Measurements from ENCODE around the gene APOBEC3C. TPM values are rescaled to one million over a fixed set of nuclear protein-coding genes. Genes with fewer than 3 reads are reported as not detected.
"Not testable (repeated sequence)": the region's sequence is repeated elsewhere in the genome, so short reads cannot be mapped to it uniquely, and the experiment has no call there.

APOBEC3C gene
- total RNA-seq, 2 experiments from 2014 or later, result 147 to 176 TPM

DNA sequence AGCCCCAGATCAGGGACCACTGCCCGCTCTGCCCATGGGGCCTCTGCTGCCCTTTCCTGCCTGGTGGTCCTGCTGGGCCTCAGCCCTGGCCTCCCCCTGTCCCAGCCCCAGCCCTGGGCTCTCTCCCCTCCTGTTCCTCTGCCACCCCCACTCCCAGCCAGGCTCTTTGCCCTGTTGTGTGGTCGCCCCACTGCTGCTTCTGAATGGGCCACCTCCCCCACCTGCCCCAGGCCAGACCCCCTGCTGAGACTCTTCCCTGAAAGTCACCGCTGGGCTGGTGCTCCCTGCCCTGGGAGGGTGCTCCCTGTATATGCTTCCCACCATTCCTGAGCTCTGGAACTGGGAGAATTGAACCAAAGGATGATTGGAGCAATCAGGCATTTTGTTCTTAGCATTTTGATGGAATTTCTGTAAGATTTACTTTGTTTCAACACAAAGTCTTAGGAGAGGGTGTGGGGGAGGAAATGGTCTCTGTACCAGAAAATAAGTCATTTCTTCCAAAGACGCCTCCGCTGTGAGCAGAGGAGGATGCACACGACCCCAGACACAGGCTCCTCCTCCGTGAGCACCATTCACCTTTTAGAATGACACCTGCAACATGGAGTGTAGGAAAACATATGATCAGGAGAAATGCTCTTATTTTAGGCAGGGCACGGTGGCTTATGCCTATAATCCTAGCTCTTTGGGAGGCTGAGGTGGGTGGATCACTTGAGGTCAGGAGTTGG, 26.7 kb upstream of the APOBEC3C start:
- Mint-ChIP-seq H3K27ac (no peak overlapping the region), H3K4me3 (no peak overlapping the region), H3K27me3 (no peaks in the 10 kb centered on the region), H3K4me1 (peaks cover 66% of the 10 kb centered on the region), H3K9me3 (ENCODE audit: low read depth) (no peaks in the 10 kb centered on the region), H3K36me3 (peaks cover 30% of the 10 kb centered on the region)
- no peak for DNase-seq
- CTCF ChIA-PET, result interaction anchor here (1.8 kb wide), 1 partner anchor 117 kb away, joined by 9 read pairs; no protein-coding TSS in a partner anchor
- no peak for ATAC-seq

DNA sequence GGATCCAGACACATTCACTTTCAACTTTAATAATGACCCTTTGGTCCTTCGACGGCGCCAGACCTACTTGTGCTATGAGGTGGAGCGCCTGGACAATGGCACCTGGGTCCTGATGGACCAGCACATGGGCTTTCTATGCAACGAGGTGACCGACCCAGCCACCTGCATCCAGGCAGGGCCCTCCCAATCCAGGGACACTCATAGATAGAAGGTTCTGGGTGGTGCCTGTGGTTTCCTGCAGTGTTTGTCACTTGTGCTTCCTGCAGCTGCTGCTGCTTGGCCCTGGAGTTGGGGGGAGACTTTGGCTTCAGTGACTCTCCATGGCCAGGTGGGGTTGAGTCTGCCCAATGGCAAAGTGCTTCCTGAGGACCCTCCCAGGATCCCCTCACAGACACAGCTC, 24.6 kb upstream of the APOBEC3C start:
- H3K27ac Mint-ChIP-seq, result peak overlapping the region; percentile 66
- DNase-seq (peak; percentile 73), ATAC-seq (peak; percentile 28)
- no peaks in the 10 kb centered on the region for H3K9me3 Mint-ChIP-seq (ENCODE audit: low read depth)
- CTCF ChIA-PET, result no interaction called here
- H3K36me3 Mint-ChIP-seq, result peaks cover 14% of the 10 kb centered on the region
- H3K27me3 Mint-ChIP-seq, result peaks cover 3% of the 10 kb centered on the region
- peaks cover 49% of the 10 kb centered on the region for H3K4me1 Mint-ChIP-seq
- no peak overlapping the region for H3K4me3 Mint-ChIP-seq

DNA sequence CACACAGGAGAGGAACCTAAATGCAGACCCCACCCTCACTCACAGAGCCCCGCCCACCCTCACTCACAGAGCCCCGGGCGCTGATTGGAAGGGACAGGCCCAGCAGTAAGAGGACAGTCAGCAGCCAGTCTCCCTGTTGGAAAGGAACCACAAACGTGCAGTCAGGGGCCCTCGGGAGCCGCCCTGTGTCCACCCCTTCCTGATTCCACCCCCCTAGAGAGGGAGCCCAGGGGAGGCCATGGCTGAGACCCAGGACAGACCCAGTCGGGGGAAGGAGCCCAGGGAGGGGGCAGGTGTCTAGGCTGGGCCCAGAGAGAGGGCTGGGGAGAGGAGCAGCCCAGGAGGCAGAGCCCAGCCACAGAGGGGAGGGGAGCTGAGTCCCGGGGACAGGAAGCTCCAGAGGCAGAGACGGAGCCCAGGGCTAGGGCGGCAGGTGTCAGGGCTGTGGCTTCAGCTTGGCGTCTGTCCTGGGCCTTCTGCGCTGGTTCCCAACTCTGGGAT, 21.1 kb upstream of the APOBEC3C start:
- Mint-ChIP-seq H3K27me3 (peaks cover 10% of the 10 kb centered on the region), H3K4me1 (peaks cover 24% of the 10 kb centered on the region)
- H3K36me3 Mint-ChIP-seq; H3K27ac Mint-ChIP-seq; ATAC-seq; H3K4me3 Mint-ChIP-seq; DNase-seq; H3K9me3 Mint-ChIP-seq (ENCODE audit: low read depth): not testable (repeated sequence)
- CTCF ChIA-PET, result interaction anchor here (2.7 kb wide), 1 partner anchor 10 kb away, joined by 13 read pairs; no protein-coding TSS in a partner anchor

DNA sequence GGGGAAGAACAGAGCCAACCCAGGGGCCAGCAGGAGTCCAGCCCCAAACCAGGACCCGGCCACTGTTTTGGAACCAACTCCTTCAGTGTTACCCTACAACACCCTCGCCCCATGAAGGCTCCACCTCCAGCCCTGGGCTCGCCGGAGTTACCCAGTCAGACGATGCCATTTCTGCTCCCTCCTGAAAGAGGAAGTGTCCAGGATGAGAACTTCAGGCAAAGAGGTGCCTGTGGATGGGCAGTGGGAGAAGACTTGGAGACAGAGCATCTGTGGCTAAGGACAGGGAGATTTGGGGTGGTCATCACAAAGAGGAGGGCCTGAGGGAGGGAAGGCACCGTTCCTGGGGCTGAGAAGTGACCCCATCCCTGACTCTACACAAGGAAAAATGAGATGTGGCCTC, 18.0 kb upstream of the APOBEC3C start:
- peaks cover 2% of the 10 kb centered on the region for H3K4me1 Mint-ChIP-seq
- no peak for ATAC-seq

DNA sequence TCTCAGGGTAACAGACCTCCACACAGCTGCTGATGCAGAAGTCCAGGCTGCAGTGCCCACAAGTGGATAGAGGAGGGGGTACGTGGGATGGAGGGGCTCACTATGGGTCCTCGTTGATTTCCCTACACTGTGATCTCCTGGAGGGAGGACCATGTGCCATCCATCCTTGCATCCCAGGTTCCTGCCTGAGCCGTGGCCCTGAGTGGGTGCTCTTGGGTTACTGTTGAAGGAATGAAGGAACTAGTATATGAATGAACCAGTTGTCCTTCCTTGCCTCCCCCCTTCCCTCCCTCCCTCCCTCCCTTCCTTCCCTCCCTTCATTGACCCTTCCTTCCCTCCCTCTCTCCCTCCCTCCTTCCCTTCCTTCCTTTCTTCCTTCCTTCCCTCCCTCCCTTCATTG, 16.5 kb upstream of the APOBEC3C start:
- peaks cover 22% of the 10 kb centered on the region for H3K27me3 Mint-ChIP-seq
- peaks cover 4% of the 10 kb centered on the region for H3K4me1 Mint-ChIP-seq
- peaks cover 5% of the 10 kb centered on the region for H3K9me3 Mint-ChIP-seq (ENCODE audit: low read depth)
- DNase-seq (no peak), ATAC-seq (no peak)
- H3K27ac Mint-ChIP-seq, result no peak overlapping the region
- CTCF ChIA-PET, result interaction anchor here (1.2 to 1.8 kb wide), 2 partner anchors 24 to 128 kb away, joined by 4 to 6 read pairs; no protein-coding TSS in a partner anchor
- no peak overlapping the region for H3K4me3 Mint-ChIP-seq
- H3K36me3 Mint-ChIP-seq, result no peaks in the 10 kb centered on the region

More for the DNA sequence above, 18.0 kb upstream of the APOBEC3C start:
- DNase-seq, result no peak
- Mint-ChIP-seq H3K9me3 (ENCODE audit: low read depth) (peaks cover 5% of the 10 kb centered on the region), H3K27me3 (peaks cover 22% of the 10 kb centered on the region), H3K27ac (no peak overlapping the region), H3K36me3 (no peaks in the 10 kb centered on the region), H3K4me3 (no peak overlapping the region)
- CTCF ChIA-PET, result interaction anchor here (1.3 to 1.8 kb wide), 2 partner anchors 23 to 126 kb away, joined by 3 to 6 read pairs; no protein-coding TSS in a partner anchor

DNA sequence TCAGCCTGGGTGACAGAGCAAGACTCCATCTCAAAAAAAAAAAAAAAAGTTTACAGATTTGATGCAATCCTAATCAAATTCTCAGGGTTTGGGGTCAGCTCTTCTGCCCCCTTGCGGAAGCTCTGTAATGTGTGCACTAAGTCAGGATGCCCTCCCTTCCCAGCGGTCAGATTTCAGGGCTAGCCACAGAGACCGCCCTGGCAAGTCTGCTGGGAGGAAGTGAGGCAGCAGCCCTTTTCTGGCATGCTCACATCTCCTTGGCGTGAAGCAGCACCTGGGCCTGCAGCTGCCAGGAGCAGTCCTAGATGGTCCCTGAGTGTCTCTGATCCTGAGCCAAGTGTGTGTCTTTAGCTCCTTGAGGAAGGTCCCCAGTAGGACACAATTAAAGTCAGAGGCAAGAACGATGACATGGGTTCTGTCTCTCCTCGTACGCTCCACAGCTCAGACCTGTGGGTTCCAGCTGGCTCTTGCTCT, 10.9 kb upstream of the APOBEC3C start:
- Mint-ChIP-seq H3K27me3 (peaks cover 11% of the 10 kb centered on the region), H3K36me3 (no peaks in the 10 kb centered on the region), H3K4me3 (no peak overlapping the region), H3K27ac (peak overlapping the region; percentile 73), H3K4me1 (peaks cover 13% of the 10 kb centered on the region), H3K9me3 (ENCODE audit: low read depth) (peaks cover 1% of the 10 kb centered on the region)
- CTCF ChIA-PET, result interaction anchor here (0.6 to 8.5 kb wide), 39 partner anchors 9 to 329 kb away, joined by 3 to 171 read pairs (median 5); partner anchors contain the start of genes APOBEC3B, APOBEC3D and CBX6
- peak; percentile 92 for ATAC-seq
- peak; percentile 94 for DNase-seq

DNA sequence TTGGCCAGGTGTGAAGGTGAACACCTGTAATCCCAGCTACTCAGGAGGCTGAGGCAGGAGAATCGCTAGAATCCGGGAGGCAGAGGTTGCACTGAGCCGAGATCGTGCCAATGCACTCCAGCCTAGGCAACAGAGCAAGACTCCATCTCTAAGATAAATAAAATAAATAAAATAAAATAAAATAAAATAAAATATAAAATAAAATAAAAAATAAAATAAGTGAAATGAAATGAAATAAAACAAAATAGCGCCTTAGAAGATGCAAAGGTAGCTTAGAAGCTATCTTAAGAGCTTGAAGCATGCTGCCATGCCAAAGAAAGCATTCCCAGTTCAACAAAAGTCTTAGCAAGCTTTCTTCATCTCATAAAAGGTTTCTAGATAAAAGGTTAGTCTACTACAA, 6.9 kb upstream of the APOBEC3C start:
- DNase-seq (no peak), ATAC-seq (no peak)
- CTCF ChIA-PET, result interaction anchor here (0.9 to 8.5 kb wide), 8 partner anchors 15 to 238 kb away, joined by 3 to 171 read pairs (median 4); partner anchors contain the start of gene CBX6
- Mint-ChIP-seq H3K9me3 (ENCODE audit: low read depth) (no peaks in the 10 kb centered on the region), H3K27ac (no peak overlapping the region), H3K4me1 (peaks cover 13% of the 10 kb centered on the region), H3K36me3 (no peaks in the 10 kb centered on the region), H3K27me3 (peaks cover 2% of the 10 kb centered on the region), H3K4me3 (no peak overlapping the region)

DNA sequence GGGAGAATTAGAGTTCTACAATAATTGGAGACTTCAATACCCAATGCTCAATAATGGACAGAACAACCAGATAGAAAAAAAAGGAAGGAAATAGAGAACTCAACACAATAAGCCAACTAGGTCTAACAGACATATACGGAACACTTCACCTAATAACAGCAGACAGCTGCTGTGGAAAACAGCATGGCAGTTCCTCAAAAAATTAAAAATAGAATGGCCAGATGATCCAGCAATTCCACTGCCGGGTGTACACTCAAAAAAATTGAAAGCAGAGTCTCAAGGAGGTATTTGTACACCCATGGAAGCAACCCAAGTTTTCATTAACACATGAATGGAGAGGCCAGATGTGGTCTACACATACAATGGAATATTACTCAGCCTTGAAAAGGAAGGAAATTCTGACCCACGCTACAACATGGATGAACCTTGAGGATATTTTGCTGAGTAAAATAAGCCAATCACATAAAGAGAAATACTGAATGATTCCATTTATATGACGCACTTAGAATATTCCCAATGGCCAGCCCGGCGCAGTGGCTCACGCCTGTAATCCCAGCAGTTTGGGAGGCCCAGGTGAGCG, 5.7 kb upstream of the APOBEC3C start:
- H3K9me3 Mint-ChIP-seq (ENCODE audit: low read depth); ATAC-seq; H3K27ac Mint-ChIP-seq; H3K27me3 Mint-ChIP-seq; H3K4me3 Mint-ChIP-seq; H3K36me3 Mint-ChIP-seq; DNase-seq: not testable (repeated sequence)
- peaks cover 11% of the 10 kb centered on the region for H3K4me1 Mint-ChIP-seq
- CTCF ChIA-PET, result interaction anchor here (1.2 to 8.5 kb wide), 4 partner anchors 14 to 138 kb away, joined by 3 to 171 read pairs (median 8); partner anchors contain the start of gene CBX6

DNA sequence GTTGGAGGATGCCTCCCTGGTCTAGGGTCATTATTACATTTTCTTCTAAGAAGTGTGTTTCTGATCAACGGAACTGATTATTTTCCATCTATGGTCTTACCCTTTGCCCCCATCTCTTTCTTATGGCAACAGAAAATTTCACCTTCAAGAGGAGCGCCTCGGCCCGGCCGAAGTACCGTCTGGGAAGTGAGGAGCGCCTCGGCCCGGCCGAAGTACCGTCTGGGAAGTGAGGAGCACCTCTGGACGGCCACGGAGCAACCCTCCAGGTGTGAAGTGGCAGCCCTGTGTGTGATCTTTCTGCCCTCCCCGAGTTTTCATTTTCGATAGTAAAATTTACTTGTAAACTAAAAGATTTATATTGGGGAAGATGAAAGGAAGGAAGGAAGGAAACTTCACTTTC, 3.1 kb upstream of the APOBEC3C start:
- CTCF ChIA-PET, result interaction anchor here (0.9 kb wide), 1 partner anchor 107 kb away, joined by 4 read pairs; no protein-coding TSS in a partner anchor
- peaks cover 20% of the 10 kb centered on the region for H3K4me1 Mint-ChIP-seq
- ATAC-seq (no peak), DNase-seq (no peak)
- no peaks in the 10 kb centered on the region for H3K27me3 Mint-ChIP-seq
- no peak overlapping the region for H3K27ac Mint-ChIP-seq
- H3K36me3 Mint-ChIP-seq, result peaks cover 6% of the 10 kb centered on the region
- H3K4me3 Mint-ChIP-seq, result no peak overlapping the region
- H3K9me3 Mint-ChIP-seq (ENCODE audit: low read depth), result no peaks in the 10 kb centered on the region

DNA sequence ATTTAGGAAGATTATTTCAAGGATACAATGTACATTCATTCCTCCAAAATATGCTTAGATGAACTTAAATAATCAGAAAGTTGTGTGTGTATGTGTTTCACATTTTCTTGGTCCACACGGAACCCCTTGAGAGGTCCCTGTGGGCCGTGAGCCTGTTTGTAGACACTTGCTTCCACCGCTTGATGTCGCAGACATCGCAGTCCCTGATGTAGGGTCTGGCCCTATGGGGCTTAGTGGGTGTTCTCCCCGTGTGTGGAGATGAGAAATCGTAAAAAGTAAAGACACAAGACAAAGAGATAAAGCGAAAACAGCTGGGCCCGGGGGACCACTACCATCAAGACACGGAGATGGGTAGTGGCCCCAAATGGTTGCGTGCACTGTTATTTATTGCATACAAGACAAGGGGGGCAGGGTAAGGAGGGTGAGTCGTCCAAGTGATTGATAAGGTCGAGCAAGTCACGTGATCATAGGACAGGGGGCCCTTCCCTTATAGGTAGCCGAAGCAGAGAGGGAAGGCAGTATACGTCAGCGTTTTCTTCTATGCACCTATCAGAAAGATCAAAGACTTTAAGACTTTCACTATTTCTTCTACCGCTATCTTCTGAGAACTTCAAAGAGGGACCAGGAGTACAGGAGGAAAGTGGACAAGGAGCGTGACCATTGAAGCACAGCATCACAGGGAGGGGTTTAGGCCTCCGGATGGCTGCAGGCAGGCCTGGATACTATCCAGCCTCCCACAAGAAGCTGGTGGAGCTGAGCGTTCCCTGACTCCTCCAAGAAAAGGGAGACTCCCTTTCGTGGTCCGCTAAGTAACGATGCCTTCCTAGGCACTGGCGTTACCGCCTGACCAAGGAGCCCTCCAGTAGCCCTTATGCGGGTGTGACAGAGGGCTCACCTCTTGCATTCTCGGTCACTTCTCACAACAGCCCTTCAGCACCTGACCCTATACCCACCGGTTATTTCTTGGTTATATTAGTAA, 1.2 kb upstream of the APOBEC3C start:
- CTCF ChIA-PET, result interaction anchor here (1.0 to 1.3 kb wide), 7 partner anchors 9 to 304 kb away, joined by 3 to 4 read pairs (median 3); no protein-coding TSS in a partner anchor
- Mint-ChIP-seq H3K36me3 (peaks cover 14% of the 10 kb centered on the region), H3K27ac (peak overlapping the region; percentile 66), H3K4me3 (peak overlapping the region; percentile 32), H3K27me3 (no peaks in the 10 kb centered on the region), H3K9me3 (ENCODE audit: low read depth) (no peaks in the 10 kb centered on the region), H3K4me1 (peaks cover 31% of the 10 kb centered on the region)
- ATAC-seq (no peak), DNase-seq (no peak)

DNA sequence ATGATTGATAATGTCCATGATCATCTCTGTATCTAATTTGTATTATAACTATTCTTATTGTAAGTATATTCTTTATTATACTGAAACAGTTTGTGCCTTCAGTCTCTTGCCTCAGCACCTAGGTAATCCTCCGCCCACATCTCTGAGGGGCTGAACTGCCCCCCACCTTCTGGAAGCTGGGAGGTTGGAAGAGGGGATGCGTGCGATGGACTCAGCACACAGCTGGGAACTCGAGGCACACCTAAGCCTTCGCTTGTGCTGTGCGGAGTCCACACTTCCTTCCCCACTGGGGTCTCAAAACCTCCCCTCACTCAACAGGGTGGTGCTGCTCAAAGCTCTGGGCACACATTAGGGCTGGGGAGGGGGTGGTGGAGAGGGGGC, 506 bp upstream of the APOBEC3C start:
- Mint-ChIP-seq H3K36me3 (peaks cover 20% of the 10 kb centered on the region), H3K27ac (peak overlapping the region; percentile 96), H3K4me3 (peak overlapping the region; percentile 87), H3K4me1 (peaks cover 36% of the 10 kb centered on the region)
- ATAC-seq; DNase-seq; H3K27me3 Mint-ChIP-seq; H3K9me3 Mint-ChIP-seq (ENCODE audit: low read depth): not testable (repeated sequence)
- CTCF ChIA-PET, result interaction anchor here (1.0 to 1.3 kb wide), 8 partner anchors 10 to 303 kb away, joined by 3 to 4 read pairs (median 4); no protein-coding TSS in a partner anchor

DNA sequence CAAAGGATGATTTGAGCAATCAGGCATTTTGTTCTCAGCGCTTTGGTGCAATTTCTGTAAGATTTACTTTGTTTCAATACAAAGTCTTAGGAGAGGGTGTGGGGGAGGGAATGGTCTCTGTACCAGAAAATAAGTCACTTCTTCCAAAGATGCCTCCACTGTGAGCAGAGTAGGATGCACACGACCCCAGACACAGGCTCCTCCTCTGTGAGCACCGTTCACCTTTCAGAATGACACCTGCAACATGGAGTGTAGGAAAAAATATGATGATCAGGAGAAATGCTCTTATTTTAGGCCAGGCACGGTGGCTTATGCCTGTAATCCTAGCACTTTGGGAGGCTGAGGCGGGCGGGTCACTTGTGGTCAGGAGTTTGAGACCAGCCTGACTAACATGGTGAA, 665 bp downstream of the APOBEC3C start:
- not testable (repeated sequence) for ATAC-seq; DNase-seq; H3K27me3 Mint-ChIP-seq; H3K9me3 Mint-ChIP-seq (ENCODE audit: low read depth)
- H3K36me3 Mint-ChIP-seq, result peaks cover 26% of the 10 kb centered on the region
- peak overlapping the region; percentile 87 for H3K4me3 Mint-ChIP-seq
- peaks cover 40% of the 10 kb centered on the region for H3K4me1 Mint-ChIP-seq
- H3K27ac Mint-ChIP-seq, result peak overlapping the region; percentile 96
- CTCF ChIA-PET, result interaction anchor here (1.2 to 1.8 kb wide), 3 partner anchors 11 to 249 kb away, joined by 4 to 14 read pairs (median 5); no protein-coding TSS in a partner anchor
